HG02759 (cell line): ENCODE data around the gene C9orf78.
A peak's percentile ranks its signal among the peaks of the same experiment; 100 is the strongest.
"Not testable (repeated sequence)": the region's sequence is repeated elsewhere in the genome, so short reads cannot be mapped to it uniquely, and the experiment has no call there.

Source experiments
- ATAC-seq: cut with Tn5 transposase; IDR thresholded peaks from one replicate; pipeline ENCODE4 v1.9.1; 2021; ENCODE audit warnings: mild to moderate bottlenecking, moderate library complexity; ENCODE audit not compliant: unreplicated experiment

The C9orf78 gene

GRCh38 chr9:129813661-129814060 lies 21.4 kb downstream of the C9orf78 start:
- ATAC-seq, result no peak

- ATAC-seq, result no peak
These were observed 22.7 kb downstream of the C9orf78 start for GRCh38 chr9:129812385-129812784.

- ATAC-seq, result no peak
These were observed 23.1 kb downstream of the C9orf78 start for GRCh38 chr9:129811967-129812363.

- no peak for ATAC-seq
These were observed 24.3 kb downstream of the C9orf78 start for GRCh38 chr9:129810788-129811187.

- no peak for ATAC-seq
These were observed 25.0 kb downstream of the C9orf78 start for GRCh38 chr9:129810116-129810515.

GRCh38 chr9:129809346-129809745 lies 25.7 kb downstream of the C9orf78 start:
- no peak for ATAC-seq

- no peak for ATAC-seq
These were observed 29.0 kb downstream of the C9orf78 start for GRCh38 chr9:129806061-129806460.

- peak; percentile 16 for ATAC-seq
These were observed 31.4 kb downstream of the C9orf78 start for GRCh38 chr9:129803676-129804060.

- peak; percentile 95 for ATAC-seq
These were observed 32.0 kb downstream of the C9orf78 start, which contains the start of gene TOR1B for GRCh38 chr9:129802833-129803675. TOR1B (plus strand) TSS chr9:129803184; CDS start chr9:129803213, 29 bp downstream.

- ATAC-seq, result no peak
These were observed 33.6 kb downstream of the C9orf78 start for GRCh38 chr9:129801504-129801903.

- ATAC-seq, result no peak
These were observed 36.1 kb downstream of the C9orf78 start for GRCh38 chr9:129798973-129799372.

- ATAC-seq, result not testable (repeated sequence)
These were observed 39.0 kb downstream of the C9orf78 start for GRCh38 chr9:129796029-129796428.

- ATAC-seq, result no peak
These were observed 40.5 kb downstream of the C9orf78 start for GRCh38 chr9:129794549-129794948.

- ATAC-seq, result no peak
These were observed 48.6 kb downstream of the C9orf78 start for GRCh38 chr9:129786481-129786880.

- no peak for ATAC-seq
These were observed 49.2 kb downstream of the C9orf78 start for GRCh38 chr9:129785866-129786265.

GRCh38 chr9:129784970-129785369 lies 50.1 kb downstream of the C9orf78 start:
- ATAC-seq, result not testable (repeated sequence)

- no peak for ATAC-seq
These were observed 51.3 kb downstream of the C9orf78 start for GRCh38 chr9:129783516-129784361.

- no peak for ATAC-seq
These were observed 53.1 kb downstream of the C9orf78 start for GRCh38 chr9:129781981-129782380.

- ATAC-seq, result no peak
These were observed 53.9 kb downstream of the C9orf78 start for GRCh38 chr9:129781131-129781530.

GRCh38 chr9:129779560-129780190 lies 55.4 kb downstream of the C9orf78 start:
- ATAC-seq, result no peak

- ATAC-seq, result no peak
These were observed 56.6 kb downstream of the C9orf78 start for GRCh38 chr9:129778469-129778868.
